Nephron (organoid): ENCODE data around the gene CD164.

Source experiments
- H3K27ac Mint-ChIP-seq, 3 experiments: 2 replicates each; pipeline ENCODE4 v1.8.0; 2020; ENCODE audit warnings: mixed read lengths in 3 of 3, mild to moderate bottlenecking in 2 of 3, moderate library complexity in 1 of 3
- H3K27me3 Mint-ChIP-seq: 2 replicates; pipeline ENCODE4 v1.8.0; 2021; ENCODE audit warnings: low read depth, mild to moderate bottlenecking, moderate library complexity, mixed read lengths
- H3K36me3 Mint-ChIP-seq: 2 replicates; pipeline ENCODE4 v1.8.0; 2020; ENCODE audit warnings: low read depth, mixed read lengths
- H3K4me1 Mint-ChIP-seq: 2 replicates; pipeline ENCODE4 v1.8.0; 2020; ENCODE audit warnings: mixed read lengths
- H3K4me3 Mint-ChIP-seq, 3 experiments: 2 replicates each; pipeline ENCODE4 v1.8.0; 2020; ENCODE audit warnings: mild to moderate bottlenecking in 3 of 3, mixed read lengths in 3 of 3, moderate library complexity in 2 of 3
- H3K9me3 Mint-ChIP-seq: 2 replicates; pipeline ENCODE4 v1.8.0; 2020; ENCODE audit warnings: mixed read lengths
- CTCF ChIP-seq, 3 experiments: fragments of 200-600 bp; sonication (generic); IDR thresholded peaks; one replicate each; pipeline ENCODE4 v1.5.0; 2021; ENCODE audit warnings: antibody characterized with exemption in 3 of 3; ENCODE audit not compliant: unreplicated experiment in 3 of 3

Gene CD164

GRCh38 chr6:109420751-109421150 lies 38.5 kb upstream of the CD164 start:
- H3K4me1 Mint-ChIP-seq, result no peaks in the 10 kb centered on the region
- H3K27ac Mint-ChIP-seq, result peak overlapping the region in 2 of 3 experiments; percentile 46 to 68
- no peak overlapping the region for H3K4me3 Mint-ChIP-seq
- no peak for TF ChIP-seq CTCF (IDR thresholded peaks at IDR 0.05; ENCODE audit: unreplicated experiment in 3 of 3)
- no peaks in the 10 kb centered on the region for H3K27me3 Mint-ChIP-seq
- H3K36me3 Mint-ChIP-seq, result peaks cover under 1% of the 10 kb centered on the region
- H3K9me3 Mint-ChIP-seq, result no peaks in the 10 kb centered on the region

- no peak for TF ChIP-seq CTCF (IDR thresholded peaks at IDR 0.05; ENCODE audit: unreplicated experiment in 3 of 3)
- no peak overlapping the region for H3K27ac Mint-ChIP-seq
- H3K9me3 Mint-ChIP-seq, result peaks cover 13% of the 10 kb centered on the region
- no peaks in the 10 kb centered on the region for H3K4me1 Mint-ChIP-seq
- no peak overlapping the region for H3K4me3 Mint-ChIP-seq
- H3K27me3 Mint-ChIP-seq, result no peaks in the 10 kb centered on the region
- peaks cover 21% of the 10 kb centered on the region for H3K36me3 Mint-ChIP-seq
Measured at GRCh38 chr6:109417646-109418045, 35.4 kb upstream of the CD164 start.

GRCh38 chr6:109411034-109411433 lies 28.8 kb upstream of the CD164 start:
- H3K27me3 Mint-ChIP-seq, result no peaks in the 10 kb centered on the region
- peaks cover 22% of the 10 kb centered on the region for H3K9me3 Mint-ChIP-seq
- TF ChIP-seq CTCF (IDR thresholded peaks at IDR 0.05; ENCODE audit: unreplicated experiment in 3 of 3), result no peak
- no peak overlapping the region for H3K27ac Mint-ChIP-seq
- H3K36me3 Mint-ChIP-seq, result peaks cover 39% of the 10 kb centered on the region
- no peaks in the 10 kb centered on the region for H3K4me1 Mint-ChIP-seq
- no peak overlapping the region for H3K4me3 Mint-ChIP-seq

- peaks cover 13% of the 10 kb centered on the region for H3K36me3 Mint-ChIP-seq
- H3K4me3 Mint-ChIP-seq, result no peak overlapping the region
- TF ChIP-seq CTCF (IDR thresholded peaks at IDR 0.05; ENCODE audit: unreplicated experiment in 3 of 3), result no peak
- peaks cover 2% of the 10 kb centered on the region for H3K9me3 Mint-ChIP-seq
- no peaks in the 10 kb centered on the region for H3K4me1 Mint-ChIP-seq
- H3K27me3 Mint-ChIP-seq, result no peaks in the 10 kb centered on the region
- H3K27ac Mint-ChIP-seq, result no peak overlapping the region
Measured at GRCh38 chr6:109406196-109406595, 23.9 kb upstream of the CD164 start.

GRCh38 chr6:109397020-109397419 lies 14.8 kb upstream of the CD164 start:
- Mint-ChIP-seq H3K4me3 (no peak overlapping the region), H3K4me1 (no peaks in the 10 kb centered on the region), H3K9me3 (no peaks in the 10 kb centered on the region), H3K27me3 (no peaks in the 10 kb centered on the region), H3K36me3 (no peaks in the 10 kb centered on the region), H3K27ac (no peak overlapping the region)
- peak in 2 of 3 experiments; percentile 17 to 20 for TF ChIP-seq CTCF (IDR thresholded peaks at IDR 0.05; ENCODE audit: unreplicated experiment in 3 of 3)

GRCh38 chr6:109396046-109396718 lies 13.9 kb upstream of the CD164 start:
- TF ChIP-seq CTCF (IDR thresholded peaks at IDR 0.05; ENCODE audit: unreplicated experiment in 3 of 3), result no peak
- H3K27ac Mint-ChIP-seq, result no peak overlapping the region
- no peaks in the 10 kb centered on the region for H3K27me3 Mint-ChIP-seq
- H3K4me3 Mint-ChIP-seq, result no peak overlapping the region
- H3K36me3 Mint-ChIP-seq, result no peaks in the 10 kb centered on the region
- no peaks in the 10 kb centered on the region for H3K9me3 Mint-ChIP-seq
- no peaks in the 10 kb centered on the region for H3K4me1 Mint-ChIP-seq
